GM19240 (cell line): ENCODE measurements around the gene ZCRB1.

Experiments used
- DNase-seq: peaks from one replicate; pipeline ENCODE4 v3.0.0; 2011; ENCODE audit warnings: low spot score; ENCODE audit not compliant: insufficient read length

The ZCRB1 gene

DNA sequence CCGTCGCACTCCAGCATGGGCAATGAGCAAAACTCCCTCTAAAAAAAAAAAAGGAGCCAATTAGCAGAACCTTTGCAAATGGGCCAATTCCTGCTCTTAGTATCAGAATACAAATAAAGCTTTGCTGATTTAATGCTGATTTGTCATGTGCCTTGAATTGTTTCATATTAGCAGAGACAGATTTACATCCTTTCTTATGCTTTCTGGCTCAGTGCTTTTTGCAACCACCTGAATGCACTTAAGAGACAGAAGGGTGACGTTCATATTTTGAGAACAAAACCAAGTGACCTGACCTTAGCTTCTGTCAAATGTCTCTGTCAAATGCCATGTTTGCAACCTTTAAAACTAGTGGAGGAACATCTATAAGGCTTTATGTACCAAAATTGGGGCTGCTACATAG is 44.0 kb downstream of the ZCRB1 start:
- DNase-seq, result no peak

DNA sequence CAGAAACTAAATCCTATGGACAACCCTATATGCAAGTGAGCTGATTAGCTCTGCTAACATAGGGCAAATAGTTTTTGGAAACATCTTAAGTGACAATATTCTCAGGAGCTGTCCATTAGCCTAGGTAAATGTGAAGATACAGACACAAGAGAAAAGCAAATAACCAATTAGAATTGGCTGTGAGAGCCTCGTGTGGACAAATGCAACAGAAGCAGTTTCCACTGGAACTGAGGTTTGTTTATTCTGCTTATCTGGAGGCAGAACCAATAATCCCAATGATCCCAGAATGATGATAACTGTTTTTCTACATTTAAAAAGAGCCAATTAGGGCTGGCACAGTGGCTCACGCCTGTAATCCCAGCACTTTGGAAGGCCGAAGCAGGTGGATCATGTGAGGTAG is 44.6 kb downstream of the ZCRB1 start:
- no peak for DNase-seq

DNA sequence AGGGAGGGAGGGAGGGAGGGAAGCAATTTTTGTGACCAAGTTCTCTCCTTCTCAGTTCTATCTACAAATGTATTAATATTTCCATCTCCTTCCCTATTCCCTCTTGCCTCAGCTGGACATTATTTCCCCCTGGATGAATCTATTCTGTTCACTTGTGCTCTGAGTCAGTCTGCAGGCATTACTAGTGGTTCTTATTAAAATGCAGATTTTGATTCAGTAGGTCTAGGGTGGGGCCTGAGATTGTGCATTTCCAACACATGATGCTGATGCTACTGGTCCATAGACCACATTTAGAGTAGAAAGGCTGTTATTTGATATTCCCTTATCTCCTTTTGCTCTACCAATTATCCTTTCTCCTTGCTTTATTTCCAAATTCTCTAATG is 47.8 kb downstream of the ZCRB1 start:
- no peak for DNase-seq

DNA sequence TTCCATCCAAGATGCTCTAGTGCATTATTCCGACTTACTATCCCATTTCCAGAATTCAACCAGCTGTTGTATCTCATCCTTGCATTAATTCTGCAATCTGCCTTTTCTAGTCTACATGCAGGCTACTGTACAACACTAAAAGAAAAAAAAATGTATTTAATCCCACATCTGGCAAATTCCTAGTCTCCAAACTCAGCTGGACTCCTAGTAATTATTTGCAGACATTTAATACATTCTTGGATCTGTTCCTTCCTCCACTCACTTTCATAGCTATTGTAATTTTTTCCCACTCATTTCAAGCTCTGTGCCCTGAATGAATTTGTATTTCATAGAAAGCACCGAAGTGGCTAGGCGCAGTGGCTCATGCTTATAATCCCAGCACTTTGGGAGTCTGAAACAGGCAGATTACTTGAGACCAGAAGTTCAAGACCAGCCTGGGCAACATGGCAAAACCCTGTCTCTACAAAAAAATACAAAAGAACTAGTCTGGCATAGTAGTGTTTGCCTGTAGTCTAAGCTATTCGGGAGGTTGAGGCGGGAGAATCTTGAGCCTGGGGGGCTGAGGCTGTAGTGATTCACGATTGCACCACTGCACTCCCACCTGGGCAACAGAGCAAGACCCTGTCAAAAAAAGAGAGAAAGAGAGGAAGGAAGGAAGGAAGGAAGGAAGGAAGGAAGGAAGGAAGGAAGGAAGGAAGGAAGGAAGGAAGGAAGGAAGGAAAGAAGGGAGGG is 48.3 kb downstream of the ZCRB1 start:
- no peak for DNase-seq

DNA sequence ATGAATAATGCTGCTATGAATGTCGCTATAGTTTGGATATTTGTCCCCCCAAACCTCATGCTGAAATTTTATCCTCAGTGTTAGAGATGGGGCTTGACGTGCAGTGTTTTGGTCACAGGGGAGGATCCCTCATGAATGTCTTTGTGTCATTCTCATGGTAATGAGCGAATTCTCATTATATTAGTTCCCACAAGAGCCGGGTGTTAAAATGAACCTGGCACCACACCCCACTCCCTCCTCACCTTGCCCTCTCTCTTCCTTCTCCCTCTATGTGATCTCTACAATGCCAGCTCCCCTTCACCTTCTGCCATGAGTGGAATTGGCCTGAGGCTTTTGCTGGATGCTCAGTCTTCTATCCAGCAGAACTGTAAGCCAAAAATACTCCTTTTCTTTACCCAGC is 50.4 kb downstream of the ZCRB1 start:
- no peak for DNase-seq

DNA sequence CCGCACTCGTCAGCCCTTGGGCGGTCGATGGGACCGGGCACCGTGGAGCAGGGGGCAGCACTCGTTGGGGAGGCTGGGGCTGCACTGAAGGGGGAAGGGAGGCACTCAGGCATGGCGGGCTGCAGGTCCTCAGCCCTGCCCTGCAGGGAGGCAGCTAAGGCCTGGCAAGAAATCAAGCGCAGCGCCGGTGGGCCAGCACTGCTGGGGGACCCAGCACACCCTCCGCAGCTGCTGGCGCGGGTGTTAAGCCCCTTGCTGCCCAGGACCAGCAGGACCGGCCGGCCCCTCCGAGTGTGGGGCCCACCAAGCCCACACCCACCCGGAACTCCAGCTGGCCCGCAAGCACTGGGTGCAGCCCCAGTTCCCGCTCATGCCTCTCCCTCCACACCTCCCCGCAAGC is 52.2 kb downstream of the ZCRB1 start:
- DNase-seq, result no peak

DNA sequence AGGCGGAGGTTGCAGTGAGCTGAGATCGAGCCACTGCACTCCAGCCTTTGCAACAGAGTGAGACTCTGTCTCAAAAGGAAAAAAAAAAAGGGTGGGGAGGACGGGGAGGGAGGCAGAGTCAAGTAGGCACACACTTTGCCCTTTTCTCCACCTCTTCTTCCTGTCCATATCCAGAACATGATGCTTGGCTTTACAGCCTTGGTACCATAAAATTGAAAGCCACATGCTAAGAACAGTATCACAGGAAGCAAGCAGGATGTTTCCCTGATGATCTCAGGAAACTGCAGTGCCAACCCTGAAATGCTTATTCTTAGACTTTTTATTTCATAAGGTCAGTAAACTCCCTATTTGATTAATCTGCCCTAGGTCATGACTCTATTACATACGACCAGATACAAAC is 55.3 kb downstream of the ZCRB1 start:
- no peak for DNase-seq

DNA sequence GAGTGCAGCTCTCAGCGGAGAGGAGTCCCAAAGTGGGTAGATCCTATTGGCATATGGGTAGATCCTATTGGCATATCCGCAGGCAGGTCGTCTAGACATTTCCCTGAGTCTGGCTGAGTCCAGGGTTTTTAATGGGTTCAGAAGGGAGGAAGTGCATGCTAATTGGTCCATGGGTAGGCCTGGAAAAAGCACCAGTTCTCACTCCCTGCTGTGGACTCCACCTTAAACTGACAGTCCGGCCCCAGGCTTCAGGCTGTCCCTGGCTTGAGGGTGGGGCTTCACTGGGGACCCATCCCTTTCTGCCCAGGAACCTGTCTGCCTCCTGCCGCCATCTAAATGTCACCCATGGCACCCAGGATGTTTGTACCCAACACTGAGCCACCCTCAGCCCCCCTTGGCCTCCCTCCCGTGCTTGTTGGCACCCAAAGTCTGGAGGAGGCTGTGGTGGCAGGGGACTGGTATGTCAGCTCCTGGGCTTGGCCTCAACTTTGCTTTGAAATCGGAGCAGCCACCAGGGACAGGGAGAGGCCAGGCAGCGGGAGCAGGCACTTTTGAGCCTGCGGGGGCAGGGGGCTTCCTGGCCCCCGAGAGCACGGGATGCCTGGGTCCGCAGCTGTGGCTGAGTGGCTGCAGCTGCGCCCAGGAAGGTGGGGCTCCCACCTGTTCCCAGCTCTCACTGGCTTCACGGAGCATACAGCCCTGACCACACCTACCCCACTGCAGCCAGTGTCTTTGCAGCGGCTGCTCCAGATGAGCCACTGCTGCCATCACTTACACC is 58.3 kb downstream of the ZCRB1 start:
- DNase-seq, result no peak

DNA sequence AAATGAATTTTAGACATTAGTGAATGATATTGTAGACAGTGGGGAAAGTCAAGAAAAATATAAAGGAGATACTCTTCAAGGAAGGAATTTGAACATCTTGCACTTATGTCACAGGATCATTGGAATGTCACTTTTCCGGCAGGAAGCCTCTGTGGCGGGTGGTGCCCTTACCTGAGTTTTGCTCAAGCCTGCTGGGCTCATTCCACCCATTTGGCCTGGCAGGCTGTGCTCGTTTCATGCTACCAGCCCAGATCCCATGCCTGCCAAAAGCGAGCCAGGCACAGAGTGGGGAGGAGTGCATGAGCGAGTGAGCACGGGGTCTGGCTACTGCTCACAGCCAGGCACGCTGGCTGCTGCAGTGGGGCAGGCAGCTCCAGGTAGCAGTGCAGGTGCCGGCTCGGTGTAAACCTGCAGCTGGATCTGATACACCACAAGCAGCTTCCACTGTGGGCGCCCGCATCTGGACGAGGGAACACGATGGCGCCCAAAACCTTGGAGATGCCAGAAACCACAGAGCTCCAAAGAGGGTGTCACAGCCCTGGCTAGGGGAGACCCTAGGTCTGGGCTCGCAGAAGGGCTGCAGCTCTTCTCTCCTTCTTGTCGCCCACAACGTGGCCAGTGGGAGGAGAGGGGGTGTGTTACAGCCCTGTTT is 59.2 kb downstream of the ZCRB1 start:
- DNase-seq, result no peak

DNA sequence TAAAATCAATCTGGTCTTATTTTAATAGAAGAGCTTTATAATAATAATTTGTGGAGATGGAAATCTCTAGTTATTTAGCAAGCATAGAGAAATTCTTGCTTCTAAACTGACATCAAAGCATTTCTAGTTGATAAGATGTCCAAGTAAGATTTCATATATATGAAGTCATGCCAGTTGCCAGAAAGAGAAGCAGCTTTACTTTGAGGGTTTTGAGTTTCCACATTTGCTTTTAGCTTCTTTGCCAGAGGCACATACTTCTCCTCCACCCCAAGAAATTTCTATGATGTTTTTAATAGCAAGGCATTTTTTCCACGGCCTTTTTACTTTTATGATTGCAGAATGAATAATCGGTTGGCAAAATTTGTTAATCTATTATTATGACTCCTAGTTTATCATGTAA is 63.6 kb downstream of the ZCRB1 start:
- no peak for DNase-seq
